ENCODE results near the gene AGAP6.
"Not testable (repeated sequence)": the region's sequence is repeated elsewhere in the genome, so short reads cannot be mapped to it uniquely, and the experiment has no call there.

The AGAP6 gene

GRCh38 chr10:50052778-50053376, 64.7 kb downstream of the AGAP6 start:
- not testable (repeated sequence) for H3K4me1 Mint-ChIP-seq; ATAC-seq; H3K4me3 Mint-ChIP-seq; H3K9me3 Mint-ChIP-seq; DNase-seq (ENCODE audit: low spot score in 2 of 2); H3K36me3 Mint-ChIP-seq; H3K27ac Mint-ChIP-seq

GRCh38 chr10:50055494-50056292, 67.5 kb downstream of the AGAP6 start:
- H3K36me3 Mint-ChIP-seq; ATAC-seq; H3K27ac Mint-ChIP-seq; H3K4me3 Mint-ChIP-seq; H3K9me3 Mint-ChIP-seq; H3K4me1 Mint-ChIP-seq; DNase-seq (ENCODE audit: low spot score in 2 of 2): not testable (repeated sequence)

GRCh38 chr10:50056654-50057053, 68.4 kb downstream of the AGAP6 start:
- not testable (repeated sequence) for ATAC-seq; DNase-seq (ENCODE audit: low spot score in 2 of 2); H3K4me3 Mint-ChIP-seq; H3K27ac Mint-ChIP-seq; H3K9me3 Mint-ChIP-seq; H3K4me1 Mint-ChIP-seq; H3K36me3 Mint-ChIP-seq

- not testable (repeated sequence) for DNase-seq (ENCODE audit: low spot score in 2 of 2); H3K4me1 Mint-ChIP-seq; H3K27ac Mint-ChIP-seq; H3K36me3 Mint-ChIP-seq; ATAC-seq; H3K4me3 Mint-ChIP-seq; H3K9me3 Mint-ChIP-seq
Measured at GRCh38 chr10:50058727-50059126, 70.5 kb downstream of the AGAP6 start.

- DNase-seq (ENCODE audit: low spot score in 2 of 2); H3K9me3 Mint-ChIP-seq; H3K4me1 Mint-ChIP-seq; H3K4me3 Mint-ChIP-seq; H3K27ac Mint-ChIP-seq; ATAC-seq; H3K36me3 Mint-ChIP-seq: not testable (repeated sequence)
Measured at GRCh38 chr10:50059946-50060345, 71.7 kb downstream of the AGAP6 start.
